SU-DHL-6 (cell line): ENCODE measurements around the gene THOC6.
"Not testable (repeated sequence)": the region's sequence is repeated elsewhere in the genome, so short reads cannot be mapped to it uniquely, and the experiment has no call there.

Experiments used
- H2AFZ ChIP-seq: fragments of 200-600 bp; sonication (generic); 2 replicates; pipeline ENCODE4 v1.6.1; 2014; ENCODE audit warnings: low read depth, mild to moderate bottlenecking, moderate library complexity, mixed read lengths, antibody characterized with exemption, low read length; ENCODE audit not compliant: severe bottlenecking
- H3F3A ChIP-seq: fragments of 200-600 bp; shearing (Covaris generic); 2 replicates; pipeline ENCODE4 v1.6.0; 2016; ENCODE audit warnings: antibody characterized with exemption, mild to moderate bottlenecking; ENCODE audit not compliant: insufficient read depth
- H3K27ac ChIP-seq: fragments of 200-600 bp; sonication (generic); 2 replicates; pipeline ENCODE4 v1.5.1; 2016; ENCODE audit warnings: low read depth, mild to moderate bottlenecking, low read length, moderate library complexity, mixed read lengths
- H3K27me3 ChIP-seq: fragments of 200-600 bp; sonication (generic), shearing (Covaris generic); 2 replicates; pipeline ENCODE4 v1.6.0; 2014; ENCODE audit warnings: mild to moderate bottlenecking, low read length
- H3K36me3 ChIP-seq: fragments of 200-600 bp; sonication (generic); 2 replicates; pipeline ENCODE4 v1.6.1; 2014; ENCODE audit warnings: mild to moderate bottlenecking, low read length, mixed read lengths
- H3K4me2 ChIP-seq: fragments of 300-600, 200-600 bp; shearing (Covaris generic), sonication (generic); 2 replicates; pipeline ENCODE4 v1.6.0; 2014; ENCODE audit warnings: low read length, low read depth, mild to moderate bottlenecking; ENCODE audit not compliant: poor library complexity, severe bottlenecking
- H3K4me3 ChIP-seq: fragments of 200-600 bp; sonication (generic); 2 replicates; pipeline ENCODE4 v1.5.1; 2014; ENCODE audit warnings: antibody characterized with exemption, low read length, mild to moderate bottlenecking, mixed read lengths; ENCODE audit not compliant: insufficient read depth, poor library complexity, severe bottlenecking
- H3K79me2 ChIP-seq: fragments of 200-600 bp; sonication (generic); 2 replicates; pipeline ENCODE4 v1.6.1; 2014; ENCODE audit warnings: mild to moderate bottlenecking, low read length, moderate library complexity; ENCODE audit not compliant: insufficient read depth
- H3K9ac ChIP-seq: fragments of 200-600 bp; sonication (generic); 2 replicates; pipeline ENCODE4 v1.7.0; 2014; ENCODE audit warnings: mild to moderate bottlenecking, low read length
- H3K9me2 ChIP-seq: fragments of 200-600 bp; sonication (generic); replicated peaks from 2 replicates; pipeline ENCODE4 v1.6.1; 2014; ENCODE audit warnings: low read length; ENCODE audit not compliant: insufficient read depth
- H3K9me3 ChIP-seq: fragments of 200-600 bp; sonication (generic); 2 replicates; pipeline ENCODE4 v1.6.1; 2014; ENCODE audit warnings: low read length, mixed read lengths; ENCODE audit not compliant: insufficient read depth
- H4K20me1 ChIP-seq: fragments of 200-600 bp; sonication (generic); 2 replicates; pipeline ENCODE4 v1.6.1; 2014; ENCODE audit warnings: low read depth, mild to moderate bottlenecking, antibody characterized with exemption, low read length, moderate library complexity, mixed read lengths
- EZH2phosphoT487 ChIP-seq: fragments of 200-600 bp; sonication (generic), shearing (Covaris generic); conservative IDR thresholded peaks from 2 replicates; pipeline ENCODE4 v1.6.1; 2018; ENCODE audit warnings: mild to moderate bottlenecking, antibody characterized with exemption, low read length, moderate library complexity, mixed read lengths
- TF ChIP-seq, protein P1 (sequence below): fragments of 200-600 bp; sonication (generic); IDR thresholded peaks from one replicate; pipeline ENCODE4 v1.5.1; 2017; ENCODE audit warnings: antibody characterized with exemption, mild to moderate bottlenecking, low read length, moderate library complexity; ENCODE audit not compliant: insufficient read depth, poor library complexity, severe bottlenecking

THOC6 gene

DNA sequence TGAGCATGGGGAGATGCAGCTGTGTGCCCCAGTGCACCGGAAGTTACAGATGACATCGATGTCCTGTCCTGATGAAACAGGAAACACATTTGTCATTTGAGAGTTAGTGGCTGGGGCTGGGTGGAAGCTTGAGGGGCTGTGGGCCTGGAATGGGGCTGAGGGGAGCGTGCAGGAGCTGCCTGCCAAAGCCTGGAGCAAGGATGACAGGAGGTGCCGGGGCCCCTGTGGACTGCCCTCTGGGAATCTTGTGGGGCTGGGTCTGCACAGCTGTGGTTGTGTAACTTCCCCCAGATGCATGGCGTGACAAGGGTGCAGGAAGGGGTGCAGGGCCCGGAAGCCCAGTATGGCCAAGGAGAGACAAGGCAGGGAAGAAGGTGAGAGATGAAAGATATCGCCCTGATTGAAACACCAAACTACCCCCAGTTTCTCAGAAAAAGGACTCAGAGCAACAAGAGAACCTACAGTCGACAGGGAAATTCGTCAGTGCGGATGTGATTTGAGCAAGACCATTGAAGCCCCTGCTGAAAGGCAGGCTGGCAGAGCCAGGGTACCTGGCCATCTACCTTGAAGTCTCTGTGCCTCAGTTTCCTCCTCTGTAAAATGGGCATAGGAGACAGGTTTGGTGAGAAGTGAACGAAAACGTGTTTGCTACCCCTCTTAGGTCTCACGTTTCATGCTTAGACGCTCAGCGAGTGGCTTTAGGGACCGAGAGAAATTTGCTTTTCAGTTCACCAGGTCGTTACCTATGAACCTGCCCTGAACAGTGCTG lies 31.3 kb downstream of the THOC6 start:
- Histone ChIP-seq H3K9me3 (no peaks in the 10 kb centered on the region), H3F3A (no peaks in the 10 kb centered on the region), H3K79me2 (no peaks in the 10 kb centered on the region), H3K9me2 (no peaks in the 10 kb centered on the region), H3K27ac (no peak overlapping the region), H4K20me1 (no peaks in the 10 kb centered on the region), H3K4me2 (no peak overlapping the region), H3K9ac (no peak overlapping the region), H3K4me3 (no peak overlapping the region), H3K27me3 (no peaks in the 10 kb centered on the region), H2AFZ (no peak overlapping the region), H3K36me3 (no peaks in the 10 kb centered on the region)
- TF ChIP-seq EZH2phosphoT487: no peak
- TF ChIP-seq, protein P1, sequence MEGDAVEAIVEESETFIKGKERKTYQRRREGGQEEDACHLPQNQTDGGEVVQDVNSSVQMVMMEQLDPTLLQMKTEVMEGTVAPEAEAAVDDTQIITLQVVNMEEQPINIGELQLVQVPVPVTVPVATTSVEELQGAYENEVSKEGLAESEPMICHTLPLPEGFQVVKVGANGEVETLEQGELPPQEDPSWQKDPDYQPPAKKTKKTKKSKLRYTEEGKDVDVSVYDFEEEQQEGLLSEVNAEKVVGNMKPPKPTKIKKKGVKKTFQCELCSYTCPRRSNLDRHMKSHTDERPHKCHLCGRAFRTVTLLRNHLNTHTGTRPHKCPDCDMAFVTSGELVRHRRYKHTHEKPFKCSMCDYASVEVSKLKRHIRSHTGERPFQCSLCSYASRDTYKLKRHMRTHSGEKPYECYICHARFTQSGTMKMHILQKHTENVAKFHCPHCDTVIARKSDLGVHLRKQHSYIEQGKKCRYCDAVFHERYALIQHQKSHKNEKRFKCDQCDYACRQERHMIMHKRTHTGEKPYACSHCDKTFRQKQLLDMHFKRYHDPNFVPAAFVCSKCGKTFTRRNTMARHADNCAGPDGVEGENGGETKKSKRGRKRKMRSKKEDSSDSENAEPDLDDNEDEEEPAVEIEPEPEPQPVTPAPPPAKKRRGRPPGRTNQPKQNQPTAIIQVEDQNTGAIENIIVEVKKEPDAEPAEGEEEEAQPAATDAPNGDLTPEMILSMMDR: no peak

DNA sequence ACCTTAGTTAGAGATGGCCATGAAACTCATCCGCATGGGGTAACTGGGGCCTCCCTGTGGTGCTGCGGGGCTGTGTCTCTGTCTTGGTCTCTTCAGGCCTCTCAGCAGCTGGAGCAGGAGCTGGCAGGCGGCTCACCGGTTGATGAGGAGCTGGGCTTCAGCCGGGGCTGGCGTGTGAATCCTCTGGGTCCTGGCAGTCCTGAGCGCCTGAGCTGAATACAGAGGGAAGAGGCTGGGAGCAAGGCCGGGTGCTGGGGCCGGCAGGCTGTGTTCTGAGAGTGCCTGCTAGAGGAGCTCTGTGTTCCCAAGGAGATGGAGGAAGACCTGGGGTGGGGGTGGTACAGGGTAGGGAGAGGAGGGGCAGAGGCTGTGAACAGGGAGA lies 31.9 kb downstream of the THOC6 start:
- H3K9me2 ChIP-seq, H3K36me3 ChIP-seq, H3K4me3 ChIP-seq, H3K9ac ChIP-seq, H3K79me2 ChIP-seq, H3K27me3 ChIP-seq, H2AFZ ChIP-seq, H4K20me1 ChIP-seq, H3K4me2 ChIP-seq, H3K9me3 ChIP-seq, H3F3A ChIP-seq, H3K27ac ChIP-seq: not testable (repeated sequence)

DNA sequence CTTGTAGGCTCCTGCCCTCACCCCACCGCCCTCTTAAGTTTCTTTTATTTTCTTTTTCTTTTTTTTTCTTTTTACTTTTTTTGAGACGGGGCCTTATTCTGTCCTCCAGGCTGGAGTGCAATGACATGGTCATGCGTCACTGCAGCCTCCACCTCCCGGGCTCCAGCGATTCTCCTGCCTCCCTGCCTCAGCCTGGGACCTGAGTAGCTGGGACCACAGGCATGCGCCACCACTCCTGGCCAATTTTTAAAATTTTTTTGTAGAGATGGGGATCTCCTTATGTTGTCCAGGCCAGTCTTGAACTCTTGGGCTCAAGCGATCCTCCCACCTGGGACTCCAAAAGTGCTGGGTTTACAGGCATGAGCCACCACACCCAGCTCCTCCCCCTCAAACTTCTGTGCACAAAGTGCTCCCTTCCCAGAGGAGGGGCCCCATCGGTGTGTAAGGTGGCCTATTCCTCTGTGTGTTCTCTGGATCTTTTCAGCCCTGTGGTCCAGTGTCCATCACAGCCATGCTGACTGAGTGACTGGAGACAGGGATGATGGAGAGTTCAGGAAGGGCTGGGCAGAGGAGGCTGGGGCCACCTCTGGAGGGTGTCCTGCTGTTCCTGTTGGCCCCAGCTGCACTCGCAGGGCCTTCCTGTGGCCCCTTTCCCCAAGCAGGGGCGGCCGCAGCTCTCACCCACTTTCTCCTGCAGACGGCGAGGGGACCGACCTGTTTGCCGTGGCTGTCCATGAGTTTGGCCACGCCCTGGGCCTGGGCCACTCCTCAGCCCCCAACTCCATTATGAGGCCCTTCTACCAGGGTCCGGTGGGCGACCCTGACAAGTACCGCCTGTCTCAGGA lies 32.7 kb downstream of the THOC6 start:
- no peak overlapping the region for H3K27ac ChIP-seq
- no peak overlapping the region for H3K4me2 ChIP-seq
- H3K79me2 ChIP-seq: no peaks in the 10 kb centered on the region
- no peak for TF ChIP-seq EZH2phosphoT487
- TF ChIP-seq, protein P1: no peak
- no peak overlapping the region for H2AFZ ChIP-seq
- H3K9me2 ChIP-seq: no peaks in the 10 kb centered on the region
- H3K36me3 ChIP-seq: no peaks in the 10 kb centered on the region
- H3K4me3 ChIP-seq: no peak overlapping the region
- H3F3A ChIP-seq: no peaks in the 10 kb centered on the region
- no peaks in the 10 kb centered on the region for H3K9me3 ChIP-seq
- H3K9ac ChIP-seq: no peak overlapping the region
- no peaks in the 10 kb centered on the region for H3K27me3 ChIP-seq
- H4K20me1 ChIP-seq: no peaks in the 10 kb centered on the region
